Choroid plexus epithelial cell (primary cell): ENCODE results near the gene CHMP1B.
"Not testable (repeated sequence)": the region's sequence is repeated elsewhere in the genome, so short reads cannot be mapped to it uniquely, and the experiment has no call there.

Source experiments
- DNase-seq: peaks from one replicate; pipeline ENCODE4 v3.0.0-alpha.2; 2010; ENCODE audit warnings: low read depth
- H3K4me3 ChIP-seq: 2 replicates; pipeline ENCODE4 v1.5.1; 2011; ENCODE audit warnings: low read depth, mild to moderate bottlenecking, control low read depth, low read length, moderate library complexity
- TF ChIP-seq, protein P1 (sequence below): conservative IDR thresholded peaks from 2 replicates; pipeline ENCODE4 v1.5.1; 2011; ENCODE audit warnings: low read depth, mild to moderate bottlenecking, control low read depth, inconsistent platforms, low read length, moderate library complexity

The CHMP1B gene

DNA sequence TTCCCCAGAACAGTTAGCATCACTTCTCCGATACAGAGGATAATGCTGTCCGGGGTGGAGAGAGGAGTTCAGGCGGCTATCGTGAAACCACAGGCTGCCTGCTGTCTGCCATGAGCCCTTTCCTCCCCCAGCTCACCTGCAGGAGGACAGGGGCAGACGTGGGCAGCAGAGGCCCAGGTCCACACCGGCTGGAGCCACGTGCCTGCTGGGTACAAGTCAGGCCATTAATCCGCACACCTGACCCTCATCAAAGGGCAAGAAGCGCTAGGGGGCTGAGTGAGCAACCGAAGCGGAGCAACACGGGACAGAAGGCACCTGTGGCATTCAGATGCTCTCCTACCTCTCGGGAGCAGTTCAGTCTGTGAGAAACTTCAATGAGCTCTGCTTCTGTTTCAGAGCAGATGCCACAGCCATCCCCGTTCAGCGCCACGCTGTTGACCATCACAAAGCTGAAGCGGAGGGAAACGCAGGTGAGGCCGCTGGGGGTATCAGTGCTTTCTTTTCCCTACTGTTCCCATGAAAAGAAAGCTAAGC, 35.4 kb downstream of the CHMP1B start:
- H3K4me3 ChIP-seq: no peak overlapping the region
- TF ChIP-seq, protein P1, sequence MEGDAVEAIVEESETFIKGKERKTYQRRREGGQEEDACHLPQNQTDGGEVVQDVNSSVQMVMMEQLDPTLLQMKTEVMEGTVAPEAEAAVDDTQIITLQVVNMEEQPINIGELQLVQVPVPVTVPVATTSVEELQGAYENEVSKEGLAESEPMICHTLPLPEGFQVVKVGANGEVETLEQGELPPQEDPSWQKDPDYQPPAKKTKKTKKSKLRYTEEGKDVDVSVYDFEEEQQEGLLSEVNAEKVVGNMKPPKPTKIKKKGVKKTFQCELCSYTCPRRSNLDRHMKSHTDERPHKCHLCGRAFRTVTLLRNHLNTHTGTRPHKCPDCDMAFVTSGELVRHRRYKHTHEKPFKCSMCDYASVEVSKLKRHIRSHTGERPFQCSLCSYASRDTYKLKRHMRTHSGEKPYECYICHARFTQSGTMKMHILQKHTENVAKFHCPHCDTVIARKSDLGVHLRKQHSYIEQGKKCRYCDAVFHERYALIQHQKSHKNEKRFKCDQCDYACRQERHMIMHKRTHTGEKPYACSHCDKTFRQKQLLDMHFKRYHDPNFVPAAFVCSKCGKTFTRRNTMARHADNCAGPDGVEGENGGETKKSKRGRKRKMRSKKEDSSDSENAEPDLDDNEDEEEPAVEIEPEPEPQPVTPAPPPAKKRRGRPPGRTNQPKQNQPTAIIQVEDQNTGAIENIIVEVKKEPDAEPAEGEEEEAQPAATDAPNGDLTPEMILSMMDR: no peak
- no peak for DNase-seq

DNA sequence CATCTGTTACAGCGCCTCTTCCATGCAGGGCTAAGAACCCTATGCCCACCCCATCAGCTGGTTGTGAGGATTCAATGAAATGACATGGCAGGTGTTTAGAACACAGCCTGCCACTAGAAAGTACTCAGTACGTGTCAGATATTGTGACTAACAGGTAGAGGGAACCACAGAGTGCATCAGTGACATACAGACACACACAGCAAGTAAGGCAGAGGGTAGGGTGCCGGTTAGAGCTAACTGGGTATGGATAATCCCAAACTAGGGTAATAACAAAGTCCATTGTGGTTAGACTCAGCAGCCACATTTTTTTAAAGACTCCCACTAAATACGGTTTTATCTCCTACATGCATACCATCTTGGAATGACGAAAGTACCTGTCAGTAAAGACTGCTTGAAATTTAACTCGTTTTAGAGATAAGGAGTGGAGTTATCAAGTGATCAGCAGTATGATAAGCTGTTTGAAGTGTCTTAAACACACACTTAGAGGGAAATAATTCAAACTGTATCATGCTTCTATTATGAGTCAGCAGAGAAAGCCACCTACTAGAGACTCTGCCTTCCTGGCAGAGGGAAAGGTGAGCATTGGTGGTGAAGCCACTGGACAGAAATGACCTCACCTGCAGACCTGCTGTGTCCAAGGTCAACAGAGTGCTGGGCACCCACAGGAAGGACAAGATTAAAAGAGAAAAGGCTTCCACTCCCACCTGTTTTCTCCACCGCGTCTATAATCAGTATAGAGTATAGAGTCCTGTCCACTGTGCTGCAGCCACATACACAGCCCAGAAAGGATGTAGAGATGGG, 36.3 kb downstream of the CHMP1B start:
- DNase-seq: no peak
- TF ChIP-seq, protein P1: no peak
- H3K4me3 ChIP-seq: no peak overlapping the region

DNA sequence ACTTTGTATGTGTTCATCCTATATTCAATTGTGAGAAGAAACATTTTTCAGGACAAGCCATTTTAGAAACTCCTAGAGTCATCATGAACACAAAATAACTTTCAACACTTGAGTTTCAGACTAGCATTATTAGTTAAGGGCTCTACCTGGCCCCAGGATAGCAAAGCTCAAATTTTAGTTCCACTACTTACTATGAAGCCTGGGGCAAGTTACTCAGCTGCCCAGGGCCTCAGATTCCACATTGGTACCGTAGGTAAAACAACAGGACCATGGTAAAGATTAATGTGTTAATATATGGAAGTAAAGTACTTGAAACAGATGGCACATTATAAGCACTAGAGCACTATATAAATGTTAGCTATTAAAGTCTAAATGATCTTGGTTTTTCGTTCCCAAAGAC, 37.5 kb downstream of the CHMP1B start:
- H3K4me3 ChIP-seq: no peak overlapping the region
- no peak for DNase-seq
- TF ChIP-seq, protein P1: no peak

DNA sequence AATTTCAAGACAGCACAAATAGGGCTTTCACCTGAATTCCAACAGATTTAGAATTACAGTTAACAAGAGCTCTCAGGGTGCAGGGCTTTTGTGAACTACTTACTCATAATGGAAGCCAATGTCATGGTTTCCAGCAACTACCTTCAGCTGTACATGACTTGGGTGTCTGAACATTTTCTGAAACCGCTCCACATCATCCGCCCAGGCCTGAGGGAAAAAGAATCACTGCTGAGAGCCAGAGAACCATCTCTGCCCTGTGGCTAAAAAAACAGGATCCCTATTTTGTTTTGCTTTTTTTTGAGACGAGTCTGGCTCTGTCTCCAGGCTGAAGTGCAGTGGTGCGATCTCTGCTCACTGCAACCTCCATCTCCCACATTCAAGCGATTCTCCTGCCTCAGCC, 38.1 kb downstream of the CHMP1B start:
- DNase-seq: no peak
- no peak overlapping the region for H3K4me3 ChIP-seq
- TF ChIP-seq, protein P1: no peak

DNA sequence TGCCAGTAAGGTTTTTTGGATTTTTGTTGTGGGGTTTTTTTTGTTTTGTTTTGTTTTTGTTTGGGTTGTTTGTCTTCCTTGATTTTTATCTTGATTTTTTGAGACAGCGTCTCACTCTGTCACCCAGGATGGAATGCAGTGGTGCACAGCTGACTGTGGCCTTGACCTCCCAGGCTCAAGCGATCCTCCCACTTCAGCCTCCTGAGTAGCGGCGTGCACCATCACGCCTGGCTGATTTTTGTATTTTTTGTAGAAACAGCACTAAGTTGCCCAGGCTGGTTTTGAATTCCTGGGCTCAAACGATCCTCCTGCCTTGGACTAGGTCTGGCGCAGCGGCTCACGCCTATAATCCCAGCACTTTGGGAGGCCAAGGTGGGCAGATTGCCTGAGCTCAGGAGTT, 40.5 kb downstream of the CHMP1B start:
- H3K4me3 ChIP-seq: no peak overlapping the region
- TF ChIP-seq, protein P1: no peak
- no peak for DNase-seq

DNA sequence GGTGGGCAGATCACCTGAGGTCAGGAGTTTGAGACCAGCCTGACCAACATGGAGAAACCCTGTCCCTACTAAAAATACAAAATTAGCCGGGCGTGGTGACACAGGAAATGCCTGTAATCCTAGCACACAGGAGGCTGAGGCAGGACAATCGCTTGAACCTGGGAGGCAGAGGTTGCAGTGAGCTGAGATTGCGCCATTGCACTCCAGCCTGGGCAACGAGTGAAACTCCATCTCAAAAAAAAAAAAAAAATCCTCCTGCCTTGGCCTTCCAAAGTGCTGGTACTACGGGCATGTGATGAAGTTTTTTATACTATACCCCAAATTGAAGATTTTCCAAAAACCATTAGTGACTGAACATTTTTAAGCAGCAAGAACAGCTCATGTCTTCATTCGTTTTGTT, 41.2 kb downstream of the CHMP1B start:
- DNase-seq, H3K4me3 ChIP-seq: not testable (repeated sequence)

DNA sequence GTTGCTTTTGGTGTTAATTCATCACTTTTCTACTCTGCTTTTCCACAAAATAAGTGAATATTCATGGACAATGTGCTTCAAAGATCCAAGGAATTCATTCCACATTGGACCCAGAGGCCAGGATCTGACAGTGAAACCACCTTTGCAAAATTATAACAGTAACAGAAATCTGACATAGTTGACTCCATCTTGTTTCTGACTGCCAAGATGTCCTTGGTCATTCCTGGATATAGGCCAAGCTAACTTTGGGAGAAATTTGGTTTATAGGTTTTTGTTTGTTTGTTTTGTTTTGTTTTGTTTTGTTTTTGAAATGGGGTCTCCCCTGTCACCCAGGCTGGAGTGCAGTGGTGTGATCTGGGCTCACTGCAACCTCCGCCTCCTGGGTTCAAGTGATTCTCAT, 46.6 kb downstream of the CHMP1B start:
- DNase-seq: no peak
- TF ChIP-seq, protein P1: no peak
- H3K4me3 ChIP-seq: no peak overlapping the region
